ENCODE measurements around the gene SLC34A1.

Gene SLC34A1

DNA sequence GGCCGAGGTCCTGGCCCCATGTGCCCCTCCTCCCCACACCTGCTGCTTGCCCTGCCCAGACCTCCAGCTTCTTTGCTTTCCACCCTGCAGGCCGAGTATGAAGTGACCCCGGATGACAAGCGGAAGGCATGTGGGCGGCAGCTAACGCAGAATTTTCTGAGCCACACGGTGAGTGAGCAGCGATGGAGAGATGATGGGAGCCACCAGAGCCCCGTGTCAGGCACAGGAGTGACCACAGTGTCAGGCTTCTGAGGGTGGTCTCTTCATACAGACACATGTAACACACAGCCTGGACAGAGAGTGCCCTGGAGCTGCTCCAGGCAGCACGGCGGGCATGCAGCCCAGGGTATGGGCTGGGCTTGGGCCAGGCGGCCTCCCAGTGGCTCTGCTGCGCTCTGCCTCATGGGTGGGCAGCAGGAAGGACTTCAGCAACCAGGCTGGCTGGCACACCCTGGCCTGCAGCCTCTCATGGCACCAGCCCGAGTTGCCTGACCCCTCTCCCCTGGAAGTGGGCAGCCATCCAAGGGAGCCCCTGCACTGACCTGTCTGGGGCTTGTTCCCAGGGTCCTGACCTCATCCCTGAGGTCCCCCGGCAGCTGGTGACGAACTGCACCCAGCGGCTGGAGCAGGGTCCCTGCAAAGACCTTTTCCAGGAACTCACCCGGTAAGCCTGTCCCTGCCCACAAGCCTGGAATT, 48.1 kb downstream of the SLC34A1 start:
- DNase-seq (ENCODE audit: low read depth) = no peak

DNA sequence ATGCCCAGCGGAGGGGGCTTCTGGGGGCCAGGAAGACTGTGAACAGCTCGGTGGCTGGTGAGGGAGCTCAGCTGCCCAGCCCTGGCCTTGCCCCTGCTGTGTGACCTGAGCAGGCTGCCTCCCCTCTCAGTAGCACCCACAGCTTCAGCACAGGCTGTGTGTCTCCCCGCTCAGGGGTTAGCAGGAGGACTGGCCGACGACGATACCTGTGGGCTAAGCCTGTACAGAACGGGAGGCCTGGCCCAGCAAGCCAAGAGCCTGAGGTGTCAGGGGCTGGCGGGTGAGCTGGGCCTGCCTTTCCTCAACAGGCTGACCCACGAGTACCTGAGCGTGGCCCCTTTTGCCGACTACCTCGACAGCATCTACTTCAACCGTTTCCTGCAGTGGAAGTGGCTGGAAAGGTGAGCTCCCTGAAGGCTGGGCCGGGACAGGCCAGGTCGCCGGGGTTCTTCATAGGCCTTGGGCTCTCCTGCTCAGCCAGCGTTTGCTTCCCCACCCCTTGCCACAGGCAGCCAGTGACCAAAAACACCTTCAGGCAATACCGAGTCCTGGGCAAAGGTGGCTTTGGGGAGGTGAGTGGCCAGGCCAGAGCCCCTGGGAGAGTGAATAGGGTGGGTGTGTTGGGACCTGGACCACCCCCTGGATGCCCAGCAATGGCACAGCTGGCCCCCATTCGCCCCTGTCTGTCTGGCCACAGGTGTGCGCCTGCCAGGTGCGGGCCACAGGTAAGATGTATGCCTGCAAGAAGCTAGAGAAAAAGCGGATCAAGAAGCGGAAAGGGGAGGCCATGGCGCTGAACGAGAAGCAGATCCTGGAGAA, 48.8 kb downstream of the SLC34A1 start:
- no peak for DNase-seq (ENCODE audit: low read depth)

DNA sequence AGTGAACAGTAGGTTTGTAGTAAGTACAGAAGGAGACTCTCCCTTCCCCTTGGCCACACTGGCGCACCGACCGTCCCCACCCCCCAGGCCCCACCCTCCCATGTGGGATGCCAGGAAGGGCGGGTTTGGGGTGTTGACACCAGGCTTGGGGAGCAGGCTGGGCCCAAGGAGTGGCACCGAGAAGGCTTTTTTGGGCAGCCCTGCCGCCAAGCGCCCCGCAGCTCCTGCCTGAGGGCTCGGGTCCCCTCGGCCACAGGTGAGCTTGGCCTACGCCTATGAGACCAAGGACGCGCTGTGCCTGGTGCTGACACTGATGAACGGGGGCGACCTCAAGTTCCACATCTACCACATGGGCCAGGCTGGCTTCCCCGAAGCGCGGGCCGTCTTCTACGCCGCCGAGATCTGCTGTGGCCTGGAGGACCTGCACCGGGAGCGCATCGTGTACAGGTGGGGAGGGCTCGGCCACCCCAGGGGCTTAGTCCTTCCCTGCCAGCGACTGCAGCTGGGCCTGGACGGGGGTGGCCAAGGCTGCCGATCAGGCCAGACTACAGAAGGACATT, 49.5 kb downstream of the SLC34A1 start:
- DNase-seq (ENCODE audit: low read depth) = no peak

DNA sequence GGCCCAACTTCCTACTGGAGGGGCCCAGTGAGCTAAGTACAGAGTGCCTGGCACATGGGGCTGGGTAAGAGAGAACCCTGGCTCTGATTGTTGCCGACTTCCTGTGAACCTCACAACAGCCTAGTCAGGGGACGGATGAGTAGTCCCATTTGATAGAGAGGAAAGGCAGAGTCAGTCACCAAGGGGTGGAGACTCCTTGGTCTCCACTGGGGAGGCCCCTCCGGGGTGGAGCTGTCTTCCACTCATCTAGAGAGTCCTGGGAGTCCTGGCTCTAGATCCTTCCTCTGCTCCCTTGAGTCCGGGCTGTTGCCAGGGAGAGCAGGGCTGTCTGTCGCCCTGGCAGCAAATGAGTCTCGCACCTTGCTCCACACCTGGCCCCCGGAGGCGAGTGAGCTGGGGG, 50.2 kb downstream of the SLC34A1 start:
- DNase-seq (ENCODE audit: low read depth) = no peak

DNA sequence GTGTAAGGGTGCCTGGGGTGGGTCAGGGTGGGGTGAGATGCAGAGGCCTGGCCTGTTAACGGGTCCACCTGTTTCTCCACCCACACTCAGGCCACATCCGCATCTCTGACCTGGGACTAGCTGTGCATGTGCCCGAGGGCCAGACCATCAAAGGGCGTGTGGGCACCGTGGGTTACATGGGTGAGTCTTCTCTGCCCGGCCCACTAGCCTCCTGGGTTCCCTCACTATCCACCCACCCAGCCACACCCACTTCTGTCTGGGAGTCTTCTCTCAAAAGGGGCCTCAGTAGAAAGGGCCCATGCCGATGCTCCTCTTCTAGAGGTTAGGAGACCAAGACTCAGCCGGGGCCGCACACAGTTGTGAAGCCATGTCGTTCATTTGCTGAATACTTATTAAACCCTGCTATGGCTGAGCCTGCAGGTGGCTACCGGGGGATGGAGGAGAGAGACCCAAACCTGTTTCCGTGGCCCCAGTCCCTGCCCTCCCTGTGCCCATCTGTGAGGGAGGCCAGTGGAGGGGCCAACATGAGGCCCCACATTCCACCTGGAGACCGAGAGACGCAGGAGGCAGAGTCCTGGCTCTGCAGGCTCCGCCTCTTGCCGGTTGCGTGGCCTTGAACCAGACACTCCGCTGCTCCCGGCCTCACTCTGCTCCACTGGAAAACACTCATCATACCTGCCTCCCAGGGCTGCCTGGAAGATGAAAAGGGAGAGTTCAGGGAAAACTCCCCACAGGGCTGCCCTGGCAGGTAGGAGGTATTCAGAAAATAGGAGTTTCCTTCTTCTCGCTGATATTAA, 50.9 kb downstream of the SLC34A1 start:
- no peak for DNase-seq (ENCODE audit: low read depth)

DNA sequence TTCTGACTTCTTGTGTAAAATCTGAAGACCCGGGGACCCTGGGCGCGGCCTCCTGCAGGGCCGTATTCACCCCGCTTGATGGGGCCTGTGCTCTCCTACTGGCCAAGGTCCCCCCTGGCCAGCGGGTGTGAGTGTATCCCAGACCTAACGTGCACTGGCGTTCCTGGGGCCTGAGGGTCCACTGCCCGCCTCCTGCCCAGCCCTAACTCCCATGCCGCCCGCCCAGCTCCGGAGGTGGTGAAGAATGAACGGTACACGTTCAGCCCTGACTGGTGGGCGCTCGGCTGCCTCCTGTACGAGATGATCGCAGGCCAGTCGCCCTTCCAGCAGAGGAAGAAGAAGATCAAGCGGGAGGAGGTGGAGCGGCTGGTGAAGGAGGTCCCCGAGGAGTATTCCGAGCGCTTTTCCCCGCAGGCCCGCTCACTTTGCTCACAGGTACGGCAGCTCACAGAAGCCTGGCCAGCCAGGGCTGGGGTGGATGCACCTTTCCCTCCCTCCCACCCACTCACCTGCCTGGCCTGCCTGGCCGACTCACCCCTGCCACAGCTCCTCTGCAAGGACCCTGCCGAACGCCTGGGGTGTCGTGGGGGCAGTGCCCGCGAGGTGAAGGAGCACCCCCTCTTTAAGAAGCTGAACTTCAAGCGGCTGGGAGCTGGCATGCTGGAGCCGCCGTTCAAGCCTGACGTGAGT, 51.8 kb downstream of the SLC34A1 start:
- DNase-seq (ENCODE audit: low read depth) = no peak

DNA sequence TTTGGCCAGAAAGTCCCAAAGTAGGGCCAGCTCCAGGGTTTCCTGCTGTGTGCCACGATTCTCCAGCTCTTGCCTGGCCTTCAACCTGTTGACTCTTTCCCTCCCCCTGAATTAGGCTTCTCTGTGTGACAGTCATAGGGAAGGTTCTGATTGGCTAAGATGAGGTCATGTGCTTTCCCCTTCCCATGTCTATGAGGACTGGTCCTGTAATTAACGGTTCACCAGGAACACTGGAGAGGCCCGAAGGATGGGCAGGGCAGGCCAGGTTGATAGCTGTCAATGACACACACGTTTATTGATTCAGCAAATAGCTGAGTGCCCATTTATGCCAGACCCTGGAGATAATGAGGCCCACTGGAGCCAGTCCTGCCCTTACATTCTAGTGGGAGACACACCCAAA, 53.4 kb downstream of the SLC34A1 start:
- DNase-seq (ENCODE audit: low read depth) = no peak

DNA sequence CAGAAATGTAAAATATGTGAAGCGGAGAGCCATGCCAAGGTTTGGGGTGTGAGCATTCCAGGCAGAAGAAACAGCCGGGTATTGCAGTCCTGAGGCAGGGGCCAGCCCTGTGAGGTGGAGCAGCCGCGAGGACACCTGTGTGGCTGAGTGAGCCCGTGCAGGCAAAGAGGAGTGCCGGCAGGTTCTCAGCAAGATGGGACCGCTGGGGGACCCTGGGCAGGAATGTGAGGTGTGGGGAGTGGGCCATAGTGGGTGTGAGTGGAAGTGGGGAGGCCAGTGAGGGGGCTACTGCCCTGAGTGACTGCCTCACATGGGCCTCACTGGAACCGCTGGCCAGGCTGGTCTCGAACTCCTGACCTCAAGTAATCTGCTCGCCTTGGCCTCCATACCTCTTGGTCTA, 54.2 kb downstream of the SLC34A1 start:
- no peak for DNase-seq (ENCODE audit: low read depth)

DNA sequence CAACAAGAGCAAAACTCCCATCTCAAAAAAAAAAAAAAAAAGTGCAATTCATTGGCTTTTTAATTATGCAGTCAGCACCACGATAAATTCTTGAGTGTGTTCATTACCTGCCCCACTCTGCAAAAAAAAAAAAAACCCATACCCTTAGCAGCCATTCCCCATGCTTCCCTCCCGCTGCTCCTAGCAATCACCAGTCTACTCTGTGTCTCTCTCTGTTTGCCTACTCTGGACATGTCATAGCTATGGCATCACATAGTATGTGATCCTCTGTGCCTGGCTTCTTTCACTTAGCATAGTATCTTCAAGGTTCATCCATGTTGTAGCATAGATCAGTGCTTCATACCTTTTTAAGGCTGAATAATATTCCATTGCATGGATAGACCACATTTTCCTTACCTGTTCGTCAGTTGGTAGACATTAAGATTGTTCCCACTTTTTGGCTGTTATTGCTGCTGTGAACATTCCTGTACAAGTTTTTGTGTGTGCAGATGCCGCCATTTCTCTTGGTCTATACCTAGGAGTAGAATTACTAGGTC, 55.4 kb downstream of the SLC34A1 start:
- DNase-seq (ENCODE audit: low read depth) = no peak

DNA sequence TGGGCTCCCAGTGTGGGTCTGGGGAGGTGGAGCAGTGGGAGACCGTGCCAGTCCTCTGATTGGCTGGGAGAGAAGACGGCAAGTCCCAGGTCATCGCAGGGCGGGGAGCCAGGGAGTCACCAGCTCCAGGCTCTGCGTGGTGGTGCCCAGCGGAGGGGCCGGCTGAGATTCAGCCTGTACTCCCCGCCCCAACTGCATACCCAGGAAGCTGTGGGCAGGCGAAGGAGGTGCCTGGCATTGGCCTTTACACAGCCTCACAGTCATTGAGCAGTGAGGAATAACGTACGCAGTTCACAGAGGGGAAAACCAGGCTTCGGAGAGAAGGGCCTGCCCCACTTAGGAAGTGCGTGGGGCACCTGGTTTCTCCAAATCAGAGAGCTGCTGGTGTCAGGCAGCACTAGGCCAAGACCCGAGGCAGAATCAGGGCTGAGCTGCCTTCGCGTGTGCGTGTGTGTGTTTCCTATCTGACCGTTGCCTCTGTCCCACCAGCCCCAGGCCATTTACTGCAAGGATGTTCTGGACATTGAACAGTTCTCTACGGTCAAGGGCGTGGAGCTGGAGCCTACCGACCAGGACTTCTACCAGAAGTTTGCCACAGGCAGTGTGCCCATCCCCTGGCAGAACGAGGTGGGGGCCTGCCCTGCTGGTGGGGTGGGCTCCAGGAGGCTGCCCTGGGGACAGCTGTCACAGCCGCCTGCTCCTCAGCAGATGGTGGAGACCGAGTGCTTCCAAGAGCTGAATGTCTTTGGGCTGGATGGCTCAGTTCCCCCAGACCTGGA, 56.2 kb downstream of the SLC34A1 start:
- no peak for DNase-seq (ENCODE audit: low read depth)

DNA sequence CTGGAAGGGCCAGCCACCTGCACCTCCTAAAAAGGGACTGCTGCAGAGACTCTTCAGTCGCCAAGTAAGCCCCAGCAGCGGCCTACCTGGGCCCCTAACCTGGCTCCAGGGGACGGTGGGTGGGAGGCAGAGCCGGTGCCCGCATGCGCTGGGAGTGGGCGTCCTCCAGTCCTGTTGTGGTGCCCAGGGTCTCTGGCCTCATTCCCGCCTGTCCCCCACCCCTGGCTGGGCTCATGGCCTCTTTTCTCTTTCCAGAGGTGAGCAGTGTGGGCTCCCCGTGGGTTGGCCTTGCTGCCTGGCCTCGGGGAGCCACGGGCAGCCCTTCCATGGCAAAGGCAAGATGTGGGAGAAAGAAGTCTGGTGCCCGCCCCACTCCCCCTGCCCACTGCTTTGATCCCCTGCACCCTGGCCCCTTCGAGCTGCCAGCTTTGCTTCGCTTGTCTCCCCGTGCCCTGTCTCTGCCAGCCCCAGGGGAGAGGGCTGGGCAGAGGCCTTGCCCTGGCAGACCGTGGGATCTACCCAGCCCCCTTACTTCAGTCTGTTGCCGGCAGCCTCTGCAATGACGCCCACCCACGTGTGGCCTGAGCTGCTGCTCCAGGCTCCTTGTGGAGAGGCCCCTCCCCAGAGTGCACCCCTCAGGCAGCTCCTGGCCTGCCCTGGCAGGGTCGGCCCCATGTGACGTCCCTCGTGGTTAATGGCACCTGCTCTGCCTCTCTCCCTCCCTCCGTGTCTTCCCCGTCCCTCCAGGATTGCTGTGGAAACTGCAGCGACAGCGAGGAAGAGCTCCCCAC, 57.0 kb downstream of the SLC34A1 start:
- no peak for DNase-seq (ENCODE audit: low read depth)

DNA sequence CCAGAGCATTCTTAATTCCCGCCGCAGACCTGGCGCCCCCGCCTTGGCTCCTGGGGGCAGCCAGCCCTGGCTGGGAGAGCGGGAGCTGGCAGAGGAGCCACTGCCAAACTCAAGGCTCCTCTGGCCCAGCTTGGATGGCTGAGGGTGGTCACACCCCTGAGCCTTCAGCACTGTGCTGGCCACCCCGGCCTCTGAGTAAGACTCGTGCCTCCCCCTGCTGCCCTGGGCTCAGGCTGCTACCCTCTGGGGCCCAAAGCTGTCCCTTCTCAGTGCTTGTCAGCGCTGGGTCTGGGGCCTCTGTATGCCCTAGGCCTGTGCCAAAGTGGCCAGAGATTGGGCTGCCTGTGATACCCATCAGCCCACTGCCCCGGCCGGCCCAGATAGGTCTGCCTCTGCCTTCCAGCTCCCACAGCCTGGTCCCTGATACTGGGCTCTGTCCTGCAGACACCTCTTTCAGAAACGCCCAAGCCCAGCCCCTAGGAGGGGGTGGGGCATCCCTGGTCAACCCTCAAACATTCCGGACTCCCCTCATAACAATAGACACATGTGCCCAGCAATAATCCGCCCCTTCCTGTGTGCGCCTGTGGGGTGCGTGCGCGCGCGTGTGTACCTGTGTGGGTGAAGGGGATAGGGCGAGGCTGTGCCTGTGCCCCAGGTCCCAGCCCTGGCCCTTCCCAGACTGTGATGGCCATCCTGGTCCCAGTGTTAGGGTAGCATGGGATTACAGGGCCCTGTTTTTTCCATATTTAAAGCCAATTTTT, 58.0 kb downstream of the SLC34A1 start:
- no peak for DNase-seq (ENCODE audit: low read depth)

DNA sequence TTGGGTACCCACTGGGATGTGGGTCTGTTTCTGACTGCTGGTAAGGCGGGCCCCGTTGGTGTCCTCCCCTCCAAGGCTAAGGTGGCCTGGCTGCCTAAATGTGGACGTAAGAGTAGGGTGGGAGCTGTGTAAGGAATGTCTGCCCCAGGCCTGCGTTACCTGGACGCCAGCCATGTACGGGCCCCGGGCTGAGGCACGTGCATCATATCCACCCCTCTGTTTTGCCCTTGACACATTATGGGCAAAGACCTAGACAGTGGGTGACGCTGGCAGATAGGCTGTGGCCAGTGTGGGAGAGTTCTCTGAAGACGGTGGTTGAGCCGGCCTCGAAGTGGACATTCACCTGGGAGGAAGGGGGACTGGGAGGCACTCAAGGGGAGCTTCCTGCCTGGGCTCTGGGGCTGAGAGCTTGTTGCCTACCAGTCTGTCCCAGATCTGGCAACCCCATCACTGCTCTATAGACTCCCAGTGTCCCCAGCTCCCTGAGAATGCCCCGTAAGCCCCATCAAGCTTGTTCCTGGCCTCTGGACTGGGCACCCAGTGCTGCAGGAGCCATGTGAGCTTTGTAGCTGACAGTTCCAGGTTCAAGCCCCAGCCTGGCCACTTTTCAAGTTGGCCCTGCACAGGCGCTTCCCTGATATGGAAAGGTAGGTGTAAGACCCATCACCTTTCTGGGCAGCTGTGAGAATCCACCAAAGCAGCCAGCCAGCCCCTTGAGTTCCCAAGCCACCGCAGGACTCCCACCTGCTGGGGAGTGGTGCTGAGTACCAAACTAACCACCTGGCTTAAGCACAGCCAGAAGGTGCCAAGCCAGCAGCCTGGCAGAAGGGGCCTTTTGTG, 59.1 kb downstream of the SLC34A1 start:
- DNase-seq (ENCODE audit: low read depth) = no peak

DNA sequence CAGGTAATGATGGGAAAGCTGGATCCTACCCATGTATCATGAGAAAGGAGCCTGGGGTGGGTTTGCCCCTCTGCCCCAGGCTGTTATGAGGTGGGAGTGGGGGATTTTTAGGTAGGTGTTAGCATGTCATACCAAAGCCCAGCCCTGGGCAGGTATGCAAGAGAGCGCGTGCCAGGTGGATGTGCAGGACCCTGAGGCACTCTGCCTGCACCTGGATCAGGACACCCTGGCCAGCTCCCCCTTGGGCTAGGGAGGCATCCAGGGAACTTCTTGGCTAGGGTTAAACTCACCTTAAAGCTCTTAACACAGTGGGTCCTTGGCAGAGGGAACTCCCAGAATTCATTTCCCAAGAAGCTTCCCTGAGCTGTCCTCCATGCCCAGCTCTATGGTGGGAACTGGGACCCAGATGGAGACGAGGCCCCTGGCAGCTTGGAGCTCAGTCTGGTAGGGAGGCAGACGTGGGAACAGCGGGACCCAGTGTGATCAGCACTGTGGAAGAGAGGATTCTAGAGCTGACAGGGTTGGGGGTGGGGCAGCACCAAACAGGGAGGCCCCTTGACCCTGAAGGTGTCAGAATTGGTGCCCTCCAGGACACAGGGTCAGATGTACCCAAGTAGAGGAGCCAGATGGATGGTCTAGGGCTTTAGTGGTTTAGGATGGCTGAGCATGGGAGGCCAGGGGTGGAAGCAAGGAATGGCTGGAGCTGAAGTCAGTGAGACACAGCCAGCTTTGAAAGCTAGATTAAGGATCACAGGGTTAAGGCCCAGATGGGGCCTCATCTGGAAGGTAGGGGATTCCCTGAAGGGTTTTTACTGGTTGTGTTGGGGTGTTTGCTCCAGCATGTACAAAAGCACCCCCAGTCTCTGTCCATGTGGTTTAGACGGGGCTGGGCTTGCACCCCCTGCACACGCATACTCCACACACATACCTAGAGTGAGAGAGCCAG, 60.1 kb downstream of the SLC34A1 start:
- DNase-seq (ENCODE audit: low read depth) = no peak

DNA sequence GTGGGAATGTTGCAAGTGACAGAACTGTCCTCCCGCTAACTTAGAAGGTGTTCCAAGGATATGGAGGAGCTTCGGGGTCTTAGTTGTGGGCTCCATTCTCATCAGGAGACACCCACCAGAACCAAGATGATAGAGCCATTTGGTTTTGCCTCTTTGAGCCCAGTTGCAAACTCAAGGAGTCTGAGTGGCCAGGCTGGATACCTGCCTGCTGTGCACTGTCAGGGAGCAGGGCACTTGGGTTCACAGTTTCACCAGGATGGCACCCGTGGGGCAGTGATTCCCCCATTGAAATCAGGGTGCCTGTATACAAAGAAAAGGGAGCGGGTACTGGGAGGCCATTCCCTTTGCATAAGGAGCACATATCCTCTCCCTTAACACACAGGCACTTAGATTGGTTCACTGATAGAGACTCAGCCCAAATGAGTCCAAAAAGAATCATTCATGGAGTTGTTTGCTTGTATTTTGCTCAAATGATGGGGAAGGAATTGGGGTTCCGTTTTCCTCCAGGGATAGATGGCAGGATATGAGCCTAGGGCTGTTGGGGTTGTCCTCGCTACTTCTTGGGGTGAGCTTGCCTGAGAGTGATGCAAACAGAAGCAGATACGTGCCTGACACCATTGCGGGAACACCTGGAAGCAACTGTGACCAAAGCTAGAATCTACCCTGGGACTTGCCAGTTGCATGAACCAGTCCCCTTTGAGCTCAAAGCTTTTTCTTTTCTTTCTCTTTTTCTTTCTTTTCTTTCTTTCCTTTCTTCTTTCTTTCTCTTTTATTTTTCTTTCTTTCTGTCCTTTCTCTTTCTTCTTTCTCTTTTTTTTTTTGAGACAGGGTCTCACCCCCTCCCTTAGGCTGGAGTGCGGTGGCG, 61.0 kb downstream of the SLC34A1 start:
- DNase-seq (ENCODE audit: low read depth) = no peak

DNA sequence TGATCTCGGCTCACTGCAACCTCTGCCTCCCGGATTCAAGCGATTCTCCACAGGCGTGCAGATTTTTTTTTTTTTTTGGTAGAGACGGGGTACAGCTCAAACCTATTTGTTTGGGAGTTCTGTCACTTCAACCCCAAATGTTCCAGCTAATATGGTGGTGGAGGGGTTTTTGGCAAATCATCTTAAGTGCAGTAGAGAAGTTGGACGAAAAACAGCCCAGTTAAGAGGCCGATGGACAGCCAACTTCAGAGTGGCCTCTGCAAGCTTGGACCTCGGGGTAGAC, 61.6 kb downstream of the SLC34A1 start:
- DNase-seq (ENCODE audit: low read depth) = no peak

Data from activated T-helper 1 cell treated with Interleukin-2 at 50 U/mL for 16 hours (primary cell).